Skeletal muscle tissue (tissue), 5 donors: ENCODE results near the gene MAGED2. TPM values are rescaled to one million over a fixed set of nuclear protein-coding genes. Genes with fewer than 3 reads are reported as not detected.
A peak's percentile ranks its signal among the peaks of the same experiment; 100 is the strongest.
"Not testable (repeated sequence)": the region's sequence is repeated elsewhere in the genome, so short reads cannot be mapped to it uniquely, and the experiment has no call there.

Source experiments
- H3K27ac ChIP-seq: one replicate; pipeline ENCODE4 v1.7.0; 2013; ENCODE audit warnings: mild to moderate bottlenecking, low read depth, low read length, inconsistent platforms
- H3K27me3 ChIP-seq, 3 donors: one replicate each; pipeline ENCODE4 v1.7.0; 2013; ENCODE audit warnings: low read length in 3 of 3; ENCODE audit not compliant: control insufficient read depth in 3 of 3, insufficient read depth in 3 of 3
- H3K36me3 ChIP-seq, 3 donors: one replicate each; pipeline ENCODE4 v1.7.0; 2013; ENCODE audit warnings: low read length in 3 of 3; ENCODE audit not compliant: control insufficient read depth in 3 of 3, insufficient read depth in 3 of 3
- H3K4me1 ChIP-seq, 3 donors: one replicate each; pipeline ENCODE4 v1.7.0; 2013; ENCODE audit warnings: low read length in 3 of 3, mild to moderate bottlenecking in 3 of 3; ENCODE audit not compliant: control insufficient read depth in 3 of 3, insufficient read depth in 3 of 3
- H3K4me3 ChIP-seq, 3 donors: one replicate each; pipeline ENCODE4 v1.7.0; 2013; ENCODE audit warnings: low read length in 3 of 3
- H3K9ac ChIP-seq, 3 donors: one replicate each; pipeline ENCODE4 v1.7.0; 2013; ENCODE audit warnings: low read length in 3 of 3, mild to moderate bottlenecking in 3 of 3, moderate library complexity in 2 of 3, low read depth in 1 of 3
- H3K9me3 ChIP-seq, 3 donors: one replicate each; pipeline ENCODE4 v1.7.0; 2013; ENCODE audit warnings: low read length in 3 of 3; ENCODE audit not compliant: control insufficient read depth in 3 of 3
- small RNA-seq: library from RNA; depleted of rRNA; stranded (forward); fragments of <200 nt; gene quantifications from one replicate; pipeline ENCODE3, GENCODE V24; 2014
- total RNA-seq: library from RNA; depleted of rRNA; stranded (reverse); fragments of >200 nt; gene quantifications from one replicate; pipeline ENCODE4 v1.2.3, GENCODE V29; 2014
- donor health status: Osteomylitis.

Gene MAGED2
- total RNA-seq, 1 donor from 2014 or later, result 694 TPM

DNA sequence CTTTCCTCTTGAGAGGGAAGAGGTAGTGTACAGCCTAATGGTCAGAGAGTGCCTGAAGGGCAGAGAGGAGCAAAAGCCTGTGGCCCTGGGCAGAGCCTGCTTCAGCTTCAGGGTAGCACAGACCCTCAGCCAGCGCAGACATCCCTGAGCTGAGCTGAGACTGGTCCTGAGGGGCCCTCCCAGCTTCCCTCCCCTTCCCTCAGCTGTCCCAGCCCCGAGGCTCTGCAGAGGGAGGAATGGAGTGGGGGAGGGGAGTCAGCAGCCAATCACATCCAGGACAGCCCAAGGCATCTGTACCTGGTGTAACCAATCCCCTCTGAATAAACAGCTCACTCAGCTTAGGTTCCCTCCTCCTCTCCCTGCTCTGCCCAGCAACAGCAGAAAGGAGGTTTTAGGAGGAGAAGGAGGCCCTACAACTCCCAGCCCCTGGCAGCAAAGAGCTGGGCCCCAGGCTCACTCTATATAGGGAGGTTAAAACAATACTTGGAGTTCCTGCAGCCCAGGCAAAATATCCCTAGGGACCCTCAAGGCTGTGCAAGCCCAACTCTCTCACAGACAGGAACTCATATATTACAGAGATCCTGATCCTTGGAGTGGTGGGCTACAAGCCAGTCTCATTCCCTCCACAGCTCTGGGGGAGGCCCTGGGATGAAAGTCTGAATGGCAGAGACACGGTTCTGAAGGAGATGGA is 33.8 kb downstream of the MAGED2 start:
- H3K4me3 ChIP-seq, H3K27ac ChIP-seq, H3K36me3 ChIP-seq, H3K27me3 ChIP-seq, H3K4me1 ChIP-seq, H3K9ac ChIP-seq, H3K9me3 ChIP-seq: not testable (repeated sequence)

DNA sequence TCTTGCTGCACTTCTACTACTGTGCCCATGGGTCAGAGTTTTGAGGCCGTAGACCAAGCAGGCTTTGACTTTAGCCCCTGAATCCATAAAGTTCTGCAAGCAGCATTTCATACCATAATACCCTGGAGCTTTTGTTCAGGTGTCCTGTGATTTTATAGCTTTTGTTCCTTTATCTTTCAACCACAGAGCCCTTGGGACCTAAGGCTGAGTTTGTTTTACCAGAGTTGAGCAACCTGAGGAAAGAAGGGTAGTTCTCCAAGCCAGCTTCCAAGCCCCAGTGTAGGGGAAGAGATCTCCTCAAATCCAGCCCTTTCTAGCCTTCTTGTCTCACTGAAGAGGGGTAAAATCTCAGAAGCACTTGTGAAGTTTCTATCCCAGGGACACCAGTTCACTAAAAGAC is 35.1 kb downstream of the MAGED2 start:
- H3K27me3 ChIP-seq, result peaks cover 0 to 4% (median 0%) of the 10 kb centered on the region in 3 donors
- no peaks in the 10 kb centered on the region for H3K4me1 ChIP-seq
- H3K36me3 ChIP-seq, result no peaks in the 10 kb centered on the region
- H3K4me3 ChIP-seq, result no peak overlapping the region
- no peaks in the 10 kb centered on the region for H3K9me3 ChIP-seq
- H3K27ac ChIP-seq, result no peak overlapping the region
- no peak overlapping the region for H3K9ac ChIP-seq

DNA sequence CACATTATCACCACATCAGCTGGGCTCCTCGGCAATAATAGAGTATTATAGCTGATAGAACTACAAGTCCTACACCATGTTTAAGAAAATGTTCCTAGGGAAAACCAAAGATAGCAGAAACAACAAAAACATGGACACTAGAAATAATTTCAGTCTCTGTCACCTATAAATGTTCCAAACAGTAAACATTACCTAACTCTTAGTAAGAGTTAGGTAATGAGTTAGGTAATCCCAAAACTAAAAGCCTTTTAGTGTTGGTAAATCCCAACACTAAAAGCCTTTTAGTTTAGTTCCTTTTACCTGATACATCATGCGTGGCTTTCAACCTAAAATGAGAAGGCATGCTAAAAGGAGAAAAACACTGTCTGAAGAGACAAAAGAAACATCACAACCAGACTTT is 35.5 kb downstream of the MAGED2 start:
- Histone ChIP-seq H3K9me3 (no peaks in the 10 kb centered on the region), H3K9ac (no peak overlapping the region), H3K27me3 (peaks cover 0 to 4% (median 0%) of the 10 kb centered on the region in 3 donors), H3K4me1 (no peaks in the 10 kb centered on the region), H3K36me3 (no peaks in the 10 kb centered on the region), H3K4me3 (no peak overlapping the region), H3K27ac (no peak overlapping the region)

DNA sequence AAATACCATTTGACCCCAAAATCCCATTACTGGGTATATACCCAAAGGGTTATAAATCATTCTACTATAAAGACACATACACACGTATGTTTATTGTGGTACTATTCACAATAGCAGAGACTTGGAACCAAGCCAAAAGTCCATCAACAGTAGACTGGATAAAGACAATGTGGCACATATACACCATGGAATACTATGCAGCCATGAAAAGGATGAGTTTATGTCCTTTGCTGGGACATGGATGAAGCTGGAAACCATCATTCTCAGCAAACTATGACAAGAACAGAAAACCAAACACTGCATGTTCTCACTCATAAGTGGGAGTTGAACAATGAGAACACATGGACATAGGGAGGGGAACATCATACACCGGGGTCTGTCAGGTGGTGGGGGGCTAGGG is 40.2 kb downstream of the MAGED2 start:
- H3K9me3 ChIP-seq, H3K9ac ChIP-seq, H3K4me1 ChIP-seq, H3K4me3 ChIP-seq, H3K27me3 ChIP-seq, H3K27ac ChIP-seq, H3K36me3 ChIP-seq: not testable (repeated sequence)

DNA sequence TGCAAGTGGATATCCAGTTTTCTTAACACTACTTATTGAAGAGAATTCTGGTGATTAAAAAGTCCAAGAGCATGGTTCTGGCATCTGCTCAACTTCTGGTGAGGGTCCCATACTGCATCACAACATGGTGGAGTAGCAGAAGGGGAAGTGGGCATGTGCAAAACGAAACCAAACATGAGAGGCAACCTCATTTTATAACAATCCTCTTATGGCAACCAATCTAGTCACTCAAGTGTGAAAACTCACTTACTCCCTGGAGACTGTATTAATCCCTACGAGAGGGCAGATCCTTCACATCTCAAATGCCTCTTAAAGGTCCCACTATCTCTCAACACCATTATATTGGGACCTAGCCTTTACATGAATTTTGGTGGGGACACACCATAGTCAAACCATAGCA is 57.7 kb downstream of the MAGED2 start:
- no peak overlapping the region for H3K27ac ChIP-seq
- no peaks in the 10 kb centered on the region for H3K36me3 ChIP-seq
- no peaks in the 10 kb centered on the region for H3K4me1 ChIP-seq
- no peaks in the 10 kb centered on the region for H3K27me3 ChIP-seq
- H3K9ac ChIP-seq, result no peak overlapping the region
- H3K9me3 ChIP-seq, result peaks cover 0 to 2% (median under 1%) of the 10 kb centered on the region in 3 donors
- no peak overlapping the region for H3K4me3 ChIP-seq

Small RNAs within 50 kb of the gene (small RNA-seq; reads per million reads assigned to genes)
- gene AL049732.1 (not detected), gene SNORA11 (59.8 reads per million, percentile 96 among the genes with 10 or more reads in this experiment)

Other genes with a start within 250 kb of the MAGED2 start
- under 0.01 TPM for gene ITIH6, start 9.5 kb upstream of the MAGED2 start, total RNA-seq
- gene TRO, start 113.1 kb downstream of the MAGED2 start, total RNA-seq, result 52.2 TPM
- gene PFKFB1, start 186.4 kb downstream of the MAGED2 start, total RNA-seq, result not detected
- gene APEX2, start 192.6 kb downstream of the MAGED2 start, total RNA-seq, result 2.1 TPM
- gene ALAS2, start 223.2 kb downstream of the MAGED2 start, total RNA-seq, result 301 TPM